Liver (tissue), 9 donors: ENCODE measurements around the gene DNPH1. TPM values are rescaled to one million over a fixed set of nuclear protein-coding genes. Genes with fewer than 3 reads are reported as not detected.
A peak's percentile ranks its signal among the peaks of the same experiment; 100 is the strongest.

Experiments used
- DNase-seq: peaks from one replicate; pipeline ENCODE4 v3.0.0-alpha.2; 2017; ENCODE audit warnings: low spot score
- H3K27ac ChIP-seq, 2 donors: one replicate each; pipeline ENCODE4 v1.7.0; 2013; ENCODE audit warnings: inconsistent platforms in 2 of 2, low read length in 2 of 2, control low read depth in 1 of 2, low read depth in 1 of 2, mild to moderate bottlenecking in 1 of 2
- H3K27me3 ChIP-seq, 4 donors: one replicate each; pipeline versions ENCODE4 v1.6.1 to v1.7.0; 2013; ENCODE audit warnings: low read length in 3 of 4, inconsistent platforms in 1 of 4, mild to moderate bottlenecking in 1 of 4, moderate library complexity in 1 of 4; ENCODE audit not compliant: control insufficient read depth in 4 of 4, insufficient read depth in 4 of 4
- H3K36me3 ChIP-seq, 4 donors: one replicate each; pipeline versions ENCODE4 v1.6.1 to v1.7.0; 2013; ENCODE audit warnings: low read length in 3 of 4, mild to moderate bottlenecking in 3 of 4, low read depth in 1 of 4, moderate library complexity in 1 of 4; ENCODE audit not compliant: control insufficient read depth in 4 of 4, insufficient read depth in 3 of 4
- H3K4me1 ChIP-seq, 4 donors: one replicate each; pipeline versions ENCODE4 v1.6.1 to v1.7.0; 2013; ENCODE audit warnings: low read length in 3 of 4, mild to moderate bottlenecking in 3 of 4, moderate library complexity in 1 of 4; ENCODE audit not compliant: control insufficient read depth in 4 of 4, insufficient read depth in 4 of 4
- H3K4me3 ChIP-seq, 3 donors: one replicate each; pipeline versions ENCODE4 v1.6.1 to v1.7.0; 2013; ENCODE audit warnings: low read length in 3 of 3, control low read depth in 1 of 3, low read depth in 1 of 3, mild to moderate bottlenecking in 1 of 3
- H3K9ac ChIP-seq, 2 donors: one replicate each; pipeline ENCODE4 v1.7.0; 2013; ENCODE audit warnings: low read length in 2 of 2, mild to moderate bottlenecking in 2 of 2, moderate library complexity in 2 of 2, control low read depth in 1 of 2, low read depth in 1 of 2
- H3K9me3 ChIP-seq, 4 donors: one replicate each; pipeline versions ENCODE4 v1.6.1 to v1.7.0; 2013; ENCODE audit warnings: low read length in 3 of 4; ENCODE audit not compliant: control insufficient read depth in 4 of 4
- ATF3 ChIP-seq: IDR thresholded peaks from 2 replicates; pipeline ENCODE4 v1.6.1; 2016; ENCODE audit warnings: antibody characterized with exemption
- CTCF ChIP-seq: fragments of 150-350 bp; IDR thresholded peaks from 2 replicates; pipeline ENCODE4 v1.5.1; 2017; ENCODE audit warnings: improper control_type of control experiment, low read depth, low read length; ENCODE audit not compliant: missing input control
- EGR1 ChIP-seq, 2 donors: IDR thresholded peaks; 2 replicates each; pipeline ENCODE4 v1.6.1; 2016 to 2018; ENCODE audit warnings: antibody characterized with exemption in 2 of 2, low read depth in 2 of 2
- FOXA1 ChIP-seq: IDR thresholded peaks from 2 replicates; pipeline ENCODE4 v1.6.1; 2016; ENCODE audit warnings: antibody characterized with exemption
- FOXA2 ChIP-seq: IDR thresholded peaks from 2 replicates; pipeline ENCODE4 v1.6.1; 2016; ENCODE audit warnings: antibody characterized with exemption
- GABPA ChIP-seq, 2 donors: IDR thresholded peaks in 1 of 2; conservative IDR thresholded peaks in 1 of 2; 2 replicates each; pipeline ENCODE4 v1.6.1; 2016; ENCODE audit warnings: antibody characterized with exemption in 2 of 2, mild to moderate bottlenecking in 1 of 2, moderate library complexity in 1 of 2
- HNF4A ChIP-seq, 2 donors: conservative IDR thresholded peaks; 2 replicates each; pipeline ENCODE4 v1.6.1; 2016; ENCODE audit warnings: antibody characterized with exemption in 2 of 2, mild to moderate bottlenecking in 2 of 2
- HNF4G ChIP-seq: IDR thresholded peaks from 2 replicates; pipeline ENCODE4 v1.6.1; 2016; ENCODE audit warnings: antibody characterized with exemption
- JUND ChIP-seq, 2 donors: IDR thresholded peaks; 2 replicates each; pipeline ENCODE4 v1.6.1; 2016; ENCODE audit warnings: antibody characterized with exemption in 2 of 2
- MAX ChIP-seq: IDR thresholded peaks from 2 replicates; pipeline ENCODE4 v1.6.1; 2016; ENCODE audit warnings: antibody characterized with exemption
- NR2F2 ChIP-seq: IDR thresholded peaks from 2 replicates; pipeline ENCODE4 v1.6.1; 2016; ENCODE audit warnings: antibody characterized with exemption
- RAD21 ChIP-seq, 2 donors: IDR thresholded peaks; 2 replicates each; pipeline ENCODE4 v1.6.1; 2016; ENCODE audit warnings: antibody characterized with exemption in 2 of 2, mild to moderate bottlenecking in 2 of 2
- REST ChIP-seq: IDR thresholded peaks from 2 replicates; pipeline ENCODE4 v1.6.1; 2016; ENCODE audit warnings: antibody characterized with exemption, mild to moderate bottlenecking
- RXRA ChIP-seq, 2 donors: IDR thresholded peaks; 2 replicates each; pipeline ENCODE4 v1.6.1; 2017 to 2018; ENCODE audit warnings: antibody characterized with exemption in 2 of 2, mild to moderate bottlenecking in 1 of 2
- SP1 ChIP-seq: IDR thresholded peaks from 2 replicates; pipeline ENCODE4 v1.6.1; 2018; ENCODE audit warnings: antibody characterized with exemption, mild to moderate bottlenecking
- TAF1 ChIP-seq: conservative IDR thresholded peaks from 2 replicates; pipeline ENCODE4 v1.6.1; 2016; ENCODE audit warnings: antibody characterized with exemption, mild to moderate bottlenecking
- YY1 ChIP-seq: IDR thresholded peaks from 2 replicates; pipeline ENCODE4 v1.6.1; 2016; ENCODE audit warnings: antibody characterized with exemption, mild to moderate bottlenecking
- ZBTB33 ChIP-seq: IDR thresholded peaks from 2 replicates; pipeline ENCODE4 v1.6.1; 2016; ENCODE audit warnings: antibody characterized with exemption
- WGBS: extraction: QIAGEN DNeasy Blood & Tissue Kit; methylation state at CpG from one replicate; pipeline ENCODE4 v1.1.7; 2013; 5-methylcytosine and 5-hydroxymethylcytosine counted together
- polyA plus RNA-seq, 2 donors: library from polyadenylated mRNA; stranded (reverse) in 1 of 2; unstranded in 1 of 2; fragments of 200-250 nt in 1 of 2; fragments of >200 nt in 1 of 2; fragmentation: Nextera tagmentation in 1 of 2; extraction: Ambion mirVana in 1 of 2; gene quantifications; one replicate each; pipeline versions ENCODE4 v1.2.1 to v1.2.3, GENCODE V29; 2013 to 2015
- total RNA-seq, 2 donors: library from RNA; depleted of rRNA; stranded (reverse); fragments of >200 nt; gene quantifications; one replicate each; pipeline ENCODE4 v1.2.3, GENCODE V29; 2014
- donor health status: healthy.
- donor health status: healthy.
- donor health status: healthy.
- donor health status: healthy.
- donor health status: healthy.

DNPH1 gene
- total and polyA plus RNA-seq, 4 donors = 53.2 to 195 (median 103) TPM

- TF ChIP-seq MAX (no peak), NR2F2 (no peak), FOXA1 (peak; percentile 51), SP1 (peak; percentile 50), JUND (IDR thresholded peaks at IDR 0.05) (no peak), RAD21 (IDR thresholded peaks at IDR 0.05) (peak in 1 of 2 donors; percentile 37), HNF4A (conservative IDR thresholded peaks at IDR 0.05) (no peak), ATF3 (no peak), GABPA (IDR thresholded peaks at IDR 0.05 in 1 of 2, conservative IDR thresholded peaks at IDR 0.05 in 1 of 2) (peak in 1 of 2 donors; percentile 86), HNF4G (no peak), RXRA (IDR thresholded peaks at IDR 0.05) (peak; percentile 68 to 83), YY1 (peak; percentile 29)
These were observed 47.1 kb downstream of the DNPH1 start, which contains the start of gene CUL9 (continued) for GRCh38 chr6:43181942-43182860.

- Histone ChIP-seq H3K9ac (peak overlapping the region; percentile 61 to 63), H3K27me3 (no peaks in the 10 kb centered on the region), H3K4me1 (peaks cover 0 to 18% (median 17%) of the 10 kb centered on the region in 4 donors), H3K4me3 (peak overlapping the region; percentile 73 to 89 (median 86)), H3K36me3 (peaks cover 17 to 38% (median 22%) of the 10 kb centered on the region in 4 donors), H3K27ac (peak overlapping the region; percentile 57 to 71), H3K9me3 (no peaks in the 10 kb centered on the region)
- 51% methylated on average over 9 of the region's 9 CpGs for WGBS
- TF ChIP-seq CTCF (no peak), JUND (IDR thresholded peaks at IDR 0.05) (no peak), RAD21 (IDR thresholded peaks at IDR 0.05) (no peak), ATF3 (no peak), MAX (no peak), GABPA (IDR thresholded peaks at IDR 0.05 in 1 of 2, conservative IDR thresholded peaks at IDR 0.05 in 1 of 2) (no peak), FOXA2 (no peak), SP1 (no peak), ZBTB33 (no peak), NR2F2 (no peak), HNF4G (no peak), RXRA (IDR thresholded peaks at IDR 0.05) (no peak), HNF4A (conservative IDR thresholded peaks at IDR 0.05) (no peak), REST (no peak), FOXA1 (no peak), EGR1 (IDR thresholded peaks at IDR 0.05; ENCODE audit: low read depth in 2 of 2) (no peak), TAF1 (no peak), YY1 (no peak)
- no peak for DNase-seq
These were observed 47.7 kb downstream of the DNPH1 start for GRCh38 chr6:43181621-43181941.
